OCI-M2 (cell line): ENCODE data around the gene RTEL1.
"Not testable (repeated sequence)": the region's sequence is repeated elsewhere in the genome, so short reads cannot be mapped to it uniquely, and the experiment has no call there.

Experiments
- DNase-seq: peaks from one replicate; lab custom pipeline; 2025; ENCODE audit not compliant: unreplicated experiment; lab: John Stamatoyannopoulos, UW

Gene RTEL1

GRCh38 chr20:63664861-63665594 is 6.9 kb downstream of the RTEL1 start:
- DNase-seq, result no peak

GRCh38 chr20:63665708-63666107 is 7.6 kb downstream of the RTEL1 start:
- DNase-seq, result no peak

- DNase-seq, result no peak
Measured at GRCh38 chr20:63667858-63668257, 9.7 kb downstream of the RTEL1 start.

GRCh38 chr20:63668351-63668750 is 10.2 kb downstream of the RTEL1 start:
- DNase-seq, result no peak

GRCh38 chr20:63671695-63672094 is 13.6 kb downstream of the RTEL1 start:
- DNase-seq, result not testable (repeated sequence)

GRCh38 chr20:63672666-63673065 is 14.6 kb downstream of the RTEL1 start:
- DNase-seq, result no peak

- no peak for DNase-seq
Measured at GRCh38 chr20:63673951-63674350, 15.8 kb downstream of the RTEL1 start.

- no peak for DNase-seq
Measured at GRCh38 chr20:63675681-63676368, 17.7 kb downstream of the RTEL1 start.

GRCh38 chr20:63678071-63678470 is 20.0 kb downstream of the RTEL1 start:
- DNase-seq, result no peak

- no peak for DNase-seq
Measured at GRCh38 chr20:63678667-63679465, 20.8 kb downstream of the RTEL1 start.

GRCh38 chr20:63679799-63680305 is 21.7 kb downstream of the RTEL1 start:
- no peak for DNase-seq

- no peak for DNase-seq
Measured at GRCh38 chr20:63680427-63680826, 22.3 kb downstream of the RTEL1 start.

GRCh38 chr20:63680857-63681608 is 22.9 kb downstream of the RTEL1 start:
- no peak for DNase-seq

- DNase-seq, result no peak
Measured at GRCh38 chr20:63681609-63682142, 23.6 kb downstream of the RTEL1 start.

- DNase-seq, result no peak
Measured at GRCh38 chr20:63682384-63683139, 24.4 kb downstream of the RTEL1 start.

GRCh38 chr20:63685269-63686026 is 27.3 kb downstream of the RTEL1 start:
- no peak for DNase-seq

GRCh38 chr20:63686094-63686491 is 28.0 kb downstream of the RTEL1 start:
- no peak for DNase-seq

GRCh38 chr20:63686492-63687321 is 28.6 kb downstream of the RTEL1 start:
- DNase-seq, result no peak
